Measurements from ENCODE around the gene MLLT3. TPM values are rescaled to one million over a fixed set of nuclear protein-coding genes. Genes with fewer than 3 reads are reported as not detected.
"Not testable (repeated sequence)": the region's sequence is repeated elsewhere in the genome, so short reads cannot be mapped to it uniquely, and the experiment has no call there.

Gene MLLT3
- total RNA-seq, 1 experiment from 2014 or later = 24.4 TPM

DNA sequence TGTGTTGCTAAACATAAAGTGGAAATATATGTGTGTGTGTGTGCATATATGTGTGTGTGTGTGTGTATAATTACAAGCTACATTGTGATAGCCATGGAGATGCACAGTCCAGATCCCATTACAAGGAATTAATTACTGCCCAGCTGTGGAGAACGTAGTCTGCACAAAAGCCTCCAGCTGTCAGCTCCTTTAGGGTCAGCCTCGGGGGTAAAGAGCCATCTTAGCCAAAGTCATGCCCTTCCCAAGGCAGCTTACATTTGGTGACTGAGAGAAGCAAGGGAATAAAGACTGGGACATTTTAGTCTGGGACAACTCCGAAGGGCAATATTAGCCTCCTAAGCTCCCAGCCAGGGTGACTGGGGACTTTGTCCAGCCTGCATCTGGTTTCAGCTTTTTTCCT, 39.9 kb upstream of the MLLT3 start:
- H3K27ac Mint-ChIP-seq (ENCODE audit: unreplicated experiment) = no peak overlapping the region

DNA sequence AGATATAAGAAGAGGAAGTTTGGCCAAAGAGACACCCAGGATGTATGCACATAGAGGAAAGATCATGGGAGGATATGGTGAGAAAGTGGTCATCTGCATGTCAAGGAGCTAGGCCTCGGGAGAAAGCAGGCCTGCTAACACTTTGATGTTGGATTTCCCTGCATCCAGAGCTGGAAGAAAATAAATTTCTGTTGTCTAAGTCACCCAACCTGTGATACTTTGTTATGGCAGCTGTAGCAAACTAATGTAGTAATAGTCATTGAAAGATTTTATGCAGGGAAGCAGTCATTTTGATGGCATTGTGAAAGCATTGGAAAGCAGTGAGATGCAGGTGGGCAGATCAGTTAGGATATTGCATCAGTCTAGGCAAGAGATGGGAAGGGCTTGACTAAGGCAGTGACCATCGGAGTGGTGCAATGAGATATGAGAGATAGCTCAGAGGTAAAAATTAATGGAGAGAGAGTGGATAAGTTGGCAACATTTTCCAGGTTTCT, 37.2 kb upstream of the MLLT3 start:
- intact Hi-C loops (cut with micrococcal nuclease; ENCODE audit: unreplicated experiment) = no loop called here
- Mint-ChIP-seq H3K27me3 (ENCODE audit: insufficient read depth, unreplicated experiment) (no peaks in the 10 kb centered on the region), H3K36me3 (ENCODE audit: insufficient read depth, unreplicated experiment) (peaks cover 6% of the 10 kb centered on the region), H3K4me1 (ENCODE audit: low read depth, unreplicated experiment) (no peaks in the 10 kb centered on the region), H3K27ac (ENCODE audit: unreplicated experiment) (no peak overlapping the region), H3K4me3 (ENCODE audit: unreplicated experiment) (no peak overlapping the region), H3K9me3 (ENCODE audit: unreplicated experiment) (no peaks in the 10 kb centered on the region)
- BruUV-seq (replicated peaks) = no TSS peak
- CTCF ChIA-PET = no interaction called here
- H3K4me1 ChIP-seq = peaks cover 8% of the 10 kb centered on the region; the same call in 1 of the 2 replicates
- DNase-seq = no peak
- peak overlapping the region; percentile 12; the same call in 1 of the 2 replicates for H3K4me3 ChIP-seq (ENCODE audit: low read depth, low read length)
- H3K36me3 ChIP-seq (ENCODE audit: control insufficient read depth, insufficient read depth, low read length) = no peaks in the 10 kb centered on the region
- POLR2A ChIA-PET = interaction anchor here (1.5 kb wide), 1 partner anchor 25 kb away, joined by 4 read pairs; the partner anchor contains the start of gene FOCAD
- H3K9me3 ChIP-seq = no peaks in the 10 kb centered on the region
- TF ChIP-seq, protein P1, sequence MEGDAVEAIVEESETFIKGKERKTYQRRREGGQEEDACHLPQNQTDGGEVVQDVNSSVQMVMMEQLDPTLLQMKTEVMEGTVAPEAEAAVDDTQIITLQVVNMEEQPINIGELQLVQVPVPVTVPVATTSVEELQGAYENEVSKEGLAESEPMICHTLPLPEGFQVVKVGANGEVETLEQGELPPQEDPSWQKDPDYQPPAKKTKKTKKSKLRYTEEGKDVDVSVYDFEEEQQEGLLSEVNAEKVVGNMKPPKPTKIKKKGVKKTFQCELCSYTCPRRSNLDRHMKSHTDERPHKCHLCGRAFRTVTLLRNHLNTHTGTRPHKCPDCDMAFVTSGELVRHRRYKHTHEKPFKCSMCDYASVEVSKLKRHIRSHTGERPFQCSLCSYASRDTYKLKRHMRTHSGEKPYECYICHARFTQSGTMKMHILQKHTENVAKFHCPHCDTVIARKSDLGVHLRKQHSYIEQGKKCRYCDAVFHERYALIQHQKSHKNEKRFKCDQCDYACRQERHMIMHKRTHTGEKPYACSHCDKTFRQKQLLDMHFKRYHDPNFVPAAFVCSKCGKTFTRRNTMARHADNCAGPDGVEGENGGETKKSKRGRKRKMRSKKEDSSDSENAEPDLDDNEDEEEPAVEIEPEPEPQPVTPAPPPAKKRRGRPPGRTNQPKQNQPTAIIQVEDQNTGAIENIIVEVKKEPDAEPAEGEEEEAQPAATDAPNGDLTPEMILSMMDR (IDR thresholded peaks at IDR 0.05; ENCODE audit: insufficient read depth in 1 of 2, low read depth in 1 of 2, low read length in 1 of 2, severe bottlenecking in 1 of 2, unreplicated experiment in 1 of 2) = no peak
- H3K27me3 ChIP-seq (replicated peaks; ENCODE audit: control insufficient read depth, insufficient read depth, low read length) = no peaks in the 10 kb centered on the region

More for the DNA sequence above, 39.9 kb upstream of the MLLT3 start:
- CTCF ChIA-PET = no interaction called here
- intact Hi-C loops (cut with micrococcal nuclease; ENCODE audit: unreplicated experiment) = no loop called here
- POLR2A ChIA-PET = no interaction called here
- TF ChIP-seq, protein P1 (IDR thresholded peaks at IDR 0.05; ENCODE audit: insufficient read depth in 1 of 2, low read depth in 1 of 2, low read length in 1 of 2, severe bottlenecking in 1 of 2, unreplicated experiment in 1 of 2) = no peak
- Histone ChIP-seq H3K9me3 (no peaks in the 10 kb centered on the region), H3K36me3 (ENCODE audit: control insufficient read depth, insufficient read depth, low read length) (no peaks in the 10 kb centered on the region), H3K27me3 (replicated peaks; ENCODE audit: control insufficient read depth, insufficient read depth, low read length) (no peaks in the 10 kb centered on the region), H3K4me3 (ENCODE audit: low read depth, low read length) (no peak overlapping the region), H3K4me1 (peaks cover 8% of the 10 kb centered on the region; the same call in 1 of the 2 replicates)
- no peak for DNase-seq
- no peaks in the 10 kb centered on the region for H3K27me3 Mint-ChIP-seq (ENCODE audit: insufficient read depth, unreplicated experiment)
- no peak overlapping the region for H3K4me3 Mint-ChIP-seq (ENCODE audit: unreplicated experiment)
- H3K36me3 Mint-ChIP-seq (ENCODE audit: insufficient read depth, unreplicated experiment) = peaks cover 6% of the 10 kb centered on the region
- no peaks in the 10 kb centered on the region for H3K4me1 Mint-ChIP-seq (ENCODE audit: low read depth, unreplicated experiment)
- no peaks in the 10 kb centered on the region for H3K9me3 Mint-ChIP-seq (ENCODE audit: unreplicated experiment)
- no TSS peak for BruUV-seq (replicated peaks)

DNA sequence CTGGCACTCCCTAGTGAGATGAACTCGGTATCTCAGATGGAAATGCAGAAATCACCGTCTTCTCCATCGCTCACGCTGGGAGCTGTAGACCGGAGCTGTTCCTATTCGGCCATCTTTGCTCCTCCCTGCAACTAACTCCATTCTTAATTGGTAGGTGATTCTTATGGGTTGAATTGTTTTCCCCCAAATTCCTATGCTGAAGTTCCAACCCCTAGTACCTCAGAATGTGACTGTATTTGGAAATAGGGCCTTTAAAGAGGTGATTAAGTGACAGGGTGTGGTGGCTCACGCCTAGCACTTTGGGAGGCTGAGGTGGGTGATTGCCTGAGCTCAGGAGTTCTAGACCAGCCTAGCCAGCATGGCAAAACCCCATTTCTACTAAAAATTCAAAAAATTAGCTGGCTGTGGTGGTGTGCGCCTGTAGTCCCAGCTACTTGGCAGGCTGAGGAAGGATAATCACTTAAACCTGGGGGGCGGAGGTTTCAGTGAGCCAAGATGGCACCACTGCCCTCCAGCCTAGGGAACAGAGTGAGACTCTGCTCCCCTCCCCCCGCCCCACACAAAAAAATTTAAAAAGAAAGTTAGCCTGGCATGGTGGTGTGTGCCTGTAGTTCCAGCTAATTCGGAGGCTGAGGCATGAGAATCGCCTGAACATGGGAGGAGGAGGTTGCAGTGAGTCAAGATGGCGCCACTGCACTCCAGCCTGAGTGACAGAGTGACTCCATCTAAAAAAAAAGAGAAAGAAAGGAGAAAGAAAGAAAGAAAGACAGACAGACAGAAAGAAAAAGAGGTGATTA, 36.6 kb upstream of the MLLT3 start:
- Histone ChIP-seq H3K4me3 (ENCODE audit: low read depth, low read length) (peak overlapping the region; percentile 54), H3K9me3 (no peaks in the 10 kb centered on the region), H3K36me3 (ENCODE audit: control insufficient read depth, insufficient read depth, low read length) (no peaks in the 10 kb centered on the region), H3K4me1 (peaks cover 8% of the 10 kb centered on the region; the same call in 1 of the 2 replicates), H3K27me3 (replicated peaks; ENCODE audit: control insufficient read depth, insufficient read depth, low read length) (no peaks in the 10 kb centered on the region)
- Mint-ChIP-seq H3K4me3 (ENCODE audit: unreplicated experiment) (no peak overlapping the region), H3K9me3 (ENCODE audit: unreplicated experiment) (no peaks in the 10 kb centered on the region), H3K27me3 (ENCODE audit: insufficient read depth, unreplicated experiment) (no peaks in the 10 kb centered on the region), H3K36me3 (ENCODE audit: insufficient read depth, unreplicated experiment) (peaks cover 6% of the 10 kb centered on the region), H3K27ac (ENCODE audit: unreplicated experiment) (no peak overlapping the region), H3K4me1 (ENCODE audit: low read depth, unreplicated experiment) (no peaks in the 10 kb centered on the region)
- intact Hi-C loops (cut with micrococcal nuclease; ENCODE audit: unreplicated experiment) = no loop called here
- TF ChIP-seq, protein P1 (IDR thresholded peaks at IDR 0.05; ENCODE audit: insufficient read depth in 1 of 2, low read depth in 1 of 2, low read length in 1 of 2, severe bottlenecking in 1 of 2, unreplicated experiment in 1 of 2) = no peak
- TSS peak; percentile 56 for BruUV-seq (replicated peaks)
- no peak for DNase-seq
- CTCF ChIA-PET = no interaction called here
- POLR2A ChIA-PET = interaction anchor here (1.5 kb wide), 1 partner anchor 25 kb away, joined by 4 read pairs; the partner anchor contains the start of gene FOCAD

DNA sequence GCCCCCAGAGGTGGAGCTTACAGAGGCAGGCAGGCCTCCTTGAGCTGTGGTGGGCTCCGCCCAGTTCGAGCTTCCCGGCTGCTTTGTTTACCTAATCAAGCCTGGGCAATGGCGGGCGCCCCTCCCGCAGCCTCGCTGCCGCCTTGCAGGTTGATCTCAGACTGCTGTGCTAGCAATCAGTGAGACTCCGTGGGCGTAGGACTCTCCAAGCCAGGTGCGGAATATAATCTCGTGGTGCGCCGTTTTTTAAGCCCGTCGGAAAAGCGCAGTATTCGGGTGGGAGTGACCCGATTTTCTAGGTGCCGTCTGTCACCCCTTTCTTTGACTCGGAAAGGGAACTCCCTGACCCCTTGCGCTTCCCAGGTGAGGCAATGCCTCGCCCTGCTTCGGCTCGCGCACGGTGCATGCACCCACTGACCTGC, 36.0 kb upstream of the MLLT3 start:
- BruUV-seq (replicated peaks); H3K27me3 Mint-ChIP-seq (ENCODE audit: insufficient read depth, unreplicated experiment); H3K4me1 ChIP-seq; H3K9me3 Mint-ChIP-seq (ENCODE audit: unreplicated experiment); H3K36me3 ChIP-seq (ENCODE audit: control insufficient read depth, insufficient read depth, low read length); H3K4me3 Mint-ChIP-seq (ENCODE audit: unreplicated experiment); H3K36me3 Mint-ChIP-seq (ENCODE audit: insufficient read depth, unreplicated experiment); H3K27ac Mint-ChIP-seq (ENCODE audit: unreplicated experiment); intact Hi-C loops (cut with micrococcal nuclease; ENCODE audit: unreplicated experiment); CTCF ChIA-PET; H3K9me3 ChIP-seq; H3K4me1 Mint-ChIP-seq (ENCODE audit: low read depth, unreplicated experiment); H3K27me3 ChIP-seq (replicated peaks; ENCODE audit: control insufficient read depth, insufficient read depth, low read length): not testable (repeated sequence)
- POLR2A ChIA-PET = interaction anchor here (1.5 kb wide), 1 partner anchor 26 kb away, joined by 4 read pairs; the partner anchor contains the start of gene FOCAD
- DNase-seq = peak; percentile 46 to 58
- H3K4me3 ChIP-seq (ENCODE audit: low read depth, low read length) = peak overlapping the region; percentile 54

Data from Caco-2 (cell line).